ENCODE data around the gene HID1. TPM values are rescaled to one million over a fixed set of nuclear protein-coding genes. Genes with fewer than 3 reads are reported as not detected.

Gene HID1
- total and polyA plus RNA-seq, 9 of the 15 experiments (the other 6 are each of a cell fraction or from before 2014, with no cell fraction given), result 0.14 to 2.1 (median 0.54) TPM; not detected in 2

DNA sequence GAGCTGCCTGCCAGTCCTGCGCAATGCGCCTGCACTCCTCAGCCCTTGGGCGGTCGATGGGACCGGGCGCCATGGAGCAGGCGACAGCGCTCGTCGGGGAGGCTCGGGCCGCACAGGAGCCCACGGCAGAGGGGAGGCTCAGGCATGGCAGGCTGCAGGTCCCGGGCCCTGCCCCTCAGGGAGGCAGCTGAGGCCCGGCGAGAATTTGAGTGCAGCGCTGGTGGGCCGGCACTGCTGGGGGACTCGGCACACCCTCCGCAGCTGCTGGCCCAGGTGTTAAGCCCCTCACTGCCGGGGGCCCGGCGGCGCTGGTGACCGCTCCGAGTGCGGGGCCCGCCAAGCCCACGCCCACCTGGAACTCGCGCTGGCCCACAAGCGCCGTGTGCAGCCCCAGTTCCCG lies 65.5 kb downstream of the HID1 start:
- ChIA-PET CTCF (ENCODE audit: low intra/inter-chr PET ratio) (no interaction called here), POLR2A (interaction anchor here (0.7 to 1.2 kb wide), 3 partner anchors 9 to 74 kb away, joined by 3 to 5 read pairs (median 3); partner anchors contain the start of gene FDXR)
- Histone ChIP-seq H3K9me3 (replicated peaks; ENCODE audit: control insufficient read depth, insufficient read depth, low read depth, low read length) (no peaks in the 10 kb centered on the region), H3K27me3 (ENCODE audit: control insufficient read depth in 2 of 2, insufficient read depth in 2 of 2, low read length in 2 of 2) (peaks cover 4 to 7% of the 10 kb centered on the region in 2 experiments; a peak in 4 of 5 replicates), H3K9me1 (ENCODE audit: control insufficient read depth, insufficient read depth, low read length) (no peaks in the 10 kb centered on the region), H3K27ac (ENCODE audit: extremely low read depth, low read depth, low read length) (no peak overlapping the region), H3K4me2 (ENCODE audit: insufficient read depth, low read length) (no peak overlapping the region), H3K79me2 (ENCODE audit: control insufficient read depth, insufficient read depth, low read length) (no peaks in the 10 kb centered on the region), H3K4me1 (replicated peaks in 1 of 2; ENCODE audit: control insufficient read depth in 2 of 2, insufficient read depth in 2 of 2, low read length in 2 of 2) (no peaks in the 10 kb centered on the region; a peak in 1 of 5 replicates), H4K20me1 (replicated peaks; ENCODE audit: control insufficient read depth, insufficient read depth, low read length) (no peaks in the 10 kb centered on the region), H3K4me3 (no peak overlapping the region), H3K36me3 (ENCODE audit: control insufficient read depth, insufficient read depth, low read length) (no peaks in the 10 kb centered on the region), H3K9ac (ENCODE audit: insufficient read depth in 1 of 2, low read depth in 2 of 2, low read length in 2 of 2) (no peak overlapping the region), H2AFZ (ENCODE audit: low read depth, low read length) (no peak overlapping the region)
- no TSS peak for BruUV-seq (replicated peaks)
- in situ Hi-C loops (cut with MboI) (no loop called here), intact Hi-C loops (cut with micrococcal nuclease) (no loop called here)
- ATAC-seq, result no peak
- FAIRE-seq, result no peak
- WGBS (ENCODE audit: insufficient coverage, low coverage, missing lambda C conversion rate), result 88% methylated on average over 22 of the region's 34 CpGs
- DNase-seq (ENCODE audit: extremely low read depth in 1 of 4, low spot score in 3 of 4), result no peak
- no peak for TF ChIP-seq NCOA1 (IDR thresholded peaks at IDR 0.05; ENCODE audit: low read depth)
- TF ChIP-seq ZFP36 (IDR thresholded peaks at IDR 0.05; ENCODE audit: low read depth, low read length, partially characterized antibody), result no peak
- TF ChIP-seq NFATC3 (IDR thresholded peaks at IDR 0.05), result no peak
- no peak for TF ChIP-seq ETV1 (tag; conservative IDR thresholded peaks at IDR 0.05; ENCODE audit: low read depth)
- no peak for TF ChIP-seq CREM (IDR thresholded peaks at IDR 0.05; ENCODE audit: low read depth)
- TF ChIP-seq, protein P1, sequence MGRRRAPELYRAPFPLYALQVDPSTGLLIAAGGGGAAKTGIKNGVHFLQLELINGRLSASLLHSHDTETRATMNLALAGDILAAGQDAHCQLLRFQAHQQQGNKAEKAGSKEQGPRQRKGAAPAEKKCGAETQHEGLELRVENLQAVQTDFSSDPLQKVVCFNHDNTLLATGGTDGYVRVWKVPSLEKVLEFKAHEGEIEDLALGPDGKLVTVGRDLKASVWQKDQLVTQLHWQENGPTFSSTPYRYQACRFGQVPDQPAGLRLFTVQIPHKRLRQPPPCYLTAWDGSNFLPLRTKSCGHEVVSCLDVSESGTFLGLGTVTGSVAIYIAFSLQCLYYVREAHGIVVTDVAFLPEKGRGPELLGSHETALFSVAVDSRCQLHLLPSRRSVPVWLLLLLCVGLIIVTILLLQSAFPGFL (CRISPR knock-in tag; IDR thresholded peaks at IDR 0.05), result no peak
- TF ChIP-seq GATAD2B (IDR thresholded peaks at IDR 0.05; ENCODE audit: borderline replicate concordance), result no peak
- TF ChIP-seq TEAD4 (IDR thresholded peaks at IDR 0.05; ENCODE audit: low read length), result no peak
- TF ChIP-seq TEAD4 (CRISPR knock-in tag; IDR thresholded peaks at IDR 0.05; ENCODE audit: borderline replicate concordance), result no peak
- TF ChIP-seq, protein P2, sequence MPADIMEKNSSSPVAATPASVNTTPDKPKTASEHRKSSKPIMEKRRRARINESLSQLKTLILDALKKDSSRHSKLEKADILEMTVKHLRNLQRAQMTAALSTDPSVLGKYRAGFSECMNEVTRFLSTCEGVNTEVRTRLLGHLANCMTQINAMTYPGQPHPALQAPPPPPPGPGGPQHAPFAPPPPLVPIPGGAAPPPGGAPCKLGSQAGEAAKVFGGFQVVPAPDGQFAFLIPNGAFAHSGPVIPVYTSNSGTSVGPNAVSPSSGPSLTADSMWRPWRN (IDR thresholded peaks at IDR 0.05; ENCODE audit: low read depth), result no peak
- no peak for TF ChIP-seq ZNF282 (CRISPR knock-in tag; IDR thresholded peaks at IDR 0.05)
- no peak for TF ChIP-seq CBFA2T3 (IDR thresholded peaks at IDR 0.05)
- no peak for TF ChIP-seq ZNF347 (CRISPR knock-in tag; IDR thresholded peaks at IDR 0.05; ENCODE audit: low read depth)
- TF ChIP-seq ZNF707 (CRISPR knock-in tag; conservative IDR thresholded peaks at IDR 0.05), result no peak
- TF ChIP-seq MAFK (IDR thresholded peaks at IDR 0.05; ENCODE audit: low read length), result no peak
- TF ChIP-seq, protein P3, sequence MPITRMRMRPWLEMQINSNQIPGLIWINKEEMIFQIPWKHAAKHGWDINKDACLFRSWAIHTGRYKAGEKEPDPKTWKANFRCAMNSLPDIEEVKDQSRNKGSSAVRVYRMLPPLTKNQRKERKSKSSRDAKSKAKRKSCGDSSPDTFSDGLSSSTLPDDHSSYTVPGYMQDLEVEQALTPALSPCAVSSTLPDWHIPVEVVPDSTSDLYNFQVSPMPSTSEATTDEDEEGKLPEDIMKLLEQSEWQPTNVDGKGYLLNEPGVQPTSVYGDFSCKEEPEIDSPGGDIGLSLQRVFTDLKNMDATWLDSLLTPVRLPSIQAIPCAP (CRISPR knock-in tag; IDR thresholded peaks at IDR 0.05; ENCODE audit: borderline replicate concordance), result no peak
- no peak for TF ChIP-seq ZNF316 (IDR thresholded peaks at IDR 0.05)
